Umbilical cord (tissue), 2 donors: Measurements from ENCODE around the gene CAB39L. TPM values are rescaled to one million over a fixed set of nuclear protein-coding genes. Genes with fewer than 3 reads are reported as not detected.

Experiments
- DNase-seq: peaks from one replicate; pipeline ENCODE4 v3.0.0-alpha.2; 2015; ENCODE audit warnings: low spot score
- total RNA-seq: library from RNA; depleted of rRNA; stranded (reverse); fragments of >200 nt; gene quantifications from one replicate; pipeline ENCODE4 v1.2.3, GENCODE V29; 2014; ENCODE audit warnings: low replicate concordance; ENCODE audit not compliant: insufficient read depth

Gene CAB39L
- total RNA-seq, 1 donor from 2014 or later: 8.2 TPM

DNA sequence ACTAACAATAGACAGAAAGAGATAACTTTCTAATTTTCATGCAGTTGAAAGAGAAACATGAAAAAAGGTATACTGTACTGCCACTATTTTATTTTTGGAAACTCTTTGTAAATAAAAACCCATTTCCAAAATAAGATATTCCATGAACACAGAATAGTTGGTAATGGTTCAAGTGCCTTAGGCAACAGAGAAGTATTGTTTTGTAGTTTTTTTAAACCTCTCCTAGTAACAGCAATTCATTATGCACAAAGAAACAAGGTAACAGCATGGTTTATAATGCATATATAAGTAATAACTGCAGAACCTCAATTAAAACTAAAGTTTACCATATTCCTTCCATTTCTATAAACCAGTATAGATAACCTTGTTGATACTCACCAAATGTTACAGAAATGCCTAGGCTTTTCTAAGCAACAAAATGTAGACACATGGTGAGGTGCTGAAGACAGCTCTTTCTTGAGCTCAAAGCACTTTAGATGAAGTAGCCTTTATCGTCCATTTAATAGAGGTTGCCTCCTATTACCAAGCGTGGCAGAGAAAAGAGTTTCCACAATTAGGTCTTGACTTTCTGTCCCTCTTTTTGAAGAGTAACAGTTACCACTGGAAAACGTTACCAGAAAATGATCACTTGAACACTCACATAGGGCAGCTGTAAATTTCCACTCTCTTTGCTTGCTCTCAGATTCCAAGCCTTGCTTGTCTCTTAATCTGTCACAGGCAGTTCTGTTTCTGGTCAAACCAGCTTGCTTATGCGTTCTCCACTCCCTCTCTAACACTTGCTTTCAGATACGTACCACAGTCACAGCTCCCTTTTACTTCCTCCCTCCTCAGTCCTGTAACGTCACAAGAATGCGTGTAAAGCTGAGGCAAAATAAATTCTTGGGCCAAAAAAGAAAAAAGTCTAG lies 42.9 kb downstream of the CAB39L start:
- peak; percentile 91 for DNase-seq

DNA sequence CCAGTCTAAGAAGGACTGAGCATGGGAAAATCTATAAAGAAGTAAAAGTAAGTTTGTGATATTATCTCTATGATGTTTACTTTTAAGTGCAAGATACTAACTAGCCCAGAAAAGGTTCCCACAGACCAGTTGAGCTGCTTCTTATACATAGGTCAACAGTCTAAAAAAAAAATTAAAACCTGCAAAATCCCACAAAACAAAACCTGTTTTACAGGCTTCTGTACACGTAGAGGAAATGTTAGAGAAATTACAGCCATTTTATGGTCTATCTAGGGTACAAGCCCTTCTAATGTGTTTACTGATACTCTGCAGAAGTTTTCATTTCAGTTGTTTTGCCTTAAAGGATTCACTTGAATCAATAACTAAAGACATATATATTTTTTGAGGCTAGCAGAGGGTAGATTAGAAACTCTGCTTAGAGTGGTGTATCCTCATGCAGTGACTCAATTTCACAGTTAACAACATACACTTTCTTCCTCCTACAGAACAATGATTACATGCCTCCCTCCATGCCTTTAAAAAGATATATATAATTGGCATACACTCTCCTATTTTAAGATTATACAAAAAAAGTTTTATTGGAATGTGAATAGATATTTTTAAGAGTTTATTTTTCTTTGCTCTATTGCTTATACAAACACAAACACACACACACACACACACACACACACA lies 43.9 kb downstream of the CAB39L start:
- DNase-seq: peak; percentile 56

DNA sequence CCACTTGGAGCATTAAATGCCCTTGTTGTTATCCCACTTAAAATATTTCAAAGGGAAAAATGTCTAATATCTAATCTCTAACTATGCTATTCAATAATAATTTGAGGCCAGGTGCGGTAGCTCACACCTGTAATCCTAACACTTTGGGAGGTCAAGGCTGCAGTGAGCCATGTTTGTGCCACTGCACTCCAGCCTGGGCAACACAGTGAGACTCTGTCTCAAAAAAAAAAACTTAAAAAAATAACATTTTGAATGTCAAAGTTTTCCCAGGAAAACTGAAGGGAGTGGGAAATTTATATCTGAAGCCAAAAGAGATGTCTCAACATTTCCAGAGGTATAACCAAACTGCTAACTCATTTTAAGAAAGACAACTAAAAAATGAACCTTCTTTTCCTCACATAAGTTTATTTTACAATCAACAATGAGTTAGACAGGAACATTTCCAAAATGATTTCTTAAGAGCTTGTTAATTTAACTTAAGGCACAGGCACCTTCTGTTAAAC lies 47.9 kb downstream of the CAB39L start:
- no peak for DNase-seq

DNA sequence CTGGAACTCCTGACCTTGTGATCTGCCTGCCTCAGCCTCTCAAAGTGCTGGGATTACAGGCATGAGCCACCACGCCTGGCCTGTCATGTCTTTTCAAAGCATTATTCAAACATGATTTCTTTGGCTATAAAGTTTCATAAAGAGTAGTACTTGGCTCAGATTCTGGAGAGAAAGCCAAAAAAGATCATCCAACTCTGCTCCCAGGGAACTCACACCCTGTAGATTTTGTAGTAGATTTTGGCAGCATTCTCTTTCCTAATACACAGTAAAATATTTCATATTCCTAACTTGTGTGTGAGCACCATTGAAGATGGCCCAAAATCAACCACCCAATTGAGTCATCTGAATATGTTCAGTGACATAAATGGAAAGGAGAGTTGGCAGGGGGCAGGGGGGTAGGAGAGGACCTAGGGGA lies 48.4 kb downstream of the CAB39L start:
- peak; percentile 20 for DNase-seq

DNA sequence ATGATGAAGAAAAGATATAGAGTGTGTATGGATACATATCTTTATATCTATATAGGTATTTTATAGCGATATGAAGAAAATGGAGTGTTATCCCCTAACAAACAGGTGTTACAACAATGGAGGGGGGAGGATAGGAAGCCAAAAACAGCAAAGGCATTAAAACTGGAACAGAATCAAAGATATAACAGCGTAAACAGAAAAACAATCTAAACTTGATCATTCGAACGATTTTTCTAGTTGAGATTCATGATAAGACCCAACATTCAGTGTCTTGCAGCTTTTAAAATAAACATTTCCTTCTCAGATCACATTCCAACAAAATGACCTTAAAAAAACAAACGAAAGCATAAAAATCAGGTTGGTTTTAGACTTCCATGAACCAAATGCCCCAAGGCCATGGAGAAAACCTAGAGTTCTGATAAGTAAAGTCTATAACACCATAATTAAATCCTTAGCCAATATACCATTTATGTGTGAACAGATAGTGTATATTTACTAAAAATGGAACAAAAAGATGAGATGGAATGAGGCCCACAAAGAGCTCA lies 55.7 kb downstream of the CAB39L start:
- no peak for DNase-seq

DNA sequence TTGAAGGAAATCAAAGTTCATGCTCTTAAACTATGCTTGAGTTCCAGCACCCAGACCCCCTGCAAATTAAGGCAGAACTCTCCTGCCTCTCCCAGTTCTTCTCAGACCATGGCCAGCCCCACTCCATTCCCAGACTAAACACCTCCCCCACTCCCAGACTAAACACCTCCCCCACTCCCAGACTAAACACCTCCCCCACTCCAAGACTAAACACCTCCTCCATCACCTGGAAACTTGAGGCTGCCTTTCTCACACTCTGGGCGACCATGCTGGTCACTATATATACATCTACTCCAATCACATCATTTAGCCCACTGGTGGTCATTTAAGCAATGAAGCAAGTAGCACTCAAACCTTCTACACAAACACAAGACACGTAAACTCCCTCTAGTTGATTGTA lies 57.2 kb downstream of the CAB39L start:
- DNase-seq: no peak

DNA sequence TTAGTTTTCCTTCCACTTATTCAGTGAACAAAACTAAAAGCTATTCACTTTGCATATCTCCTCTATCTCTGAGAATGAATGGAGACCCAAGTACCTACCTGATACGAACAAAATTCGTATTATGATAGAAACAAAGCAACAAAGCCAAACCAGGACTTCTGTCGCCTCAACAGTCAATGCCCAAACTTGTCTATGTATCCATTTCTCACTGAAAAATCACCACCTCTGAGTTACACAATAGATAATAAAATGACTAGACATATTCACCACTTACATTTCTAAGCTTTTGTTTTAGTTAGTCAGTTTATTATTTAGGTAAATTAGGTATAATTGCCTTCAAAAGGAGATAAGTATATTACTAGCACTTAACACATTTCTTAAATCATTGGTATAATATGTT lies 67.7 kb downstream of the CAB39L start:
- DNase-seq: no peak

DNA sequence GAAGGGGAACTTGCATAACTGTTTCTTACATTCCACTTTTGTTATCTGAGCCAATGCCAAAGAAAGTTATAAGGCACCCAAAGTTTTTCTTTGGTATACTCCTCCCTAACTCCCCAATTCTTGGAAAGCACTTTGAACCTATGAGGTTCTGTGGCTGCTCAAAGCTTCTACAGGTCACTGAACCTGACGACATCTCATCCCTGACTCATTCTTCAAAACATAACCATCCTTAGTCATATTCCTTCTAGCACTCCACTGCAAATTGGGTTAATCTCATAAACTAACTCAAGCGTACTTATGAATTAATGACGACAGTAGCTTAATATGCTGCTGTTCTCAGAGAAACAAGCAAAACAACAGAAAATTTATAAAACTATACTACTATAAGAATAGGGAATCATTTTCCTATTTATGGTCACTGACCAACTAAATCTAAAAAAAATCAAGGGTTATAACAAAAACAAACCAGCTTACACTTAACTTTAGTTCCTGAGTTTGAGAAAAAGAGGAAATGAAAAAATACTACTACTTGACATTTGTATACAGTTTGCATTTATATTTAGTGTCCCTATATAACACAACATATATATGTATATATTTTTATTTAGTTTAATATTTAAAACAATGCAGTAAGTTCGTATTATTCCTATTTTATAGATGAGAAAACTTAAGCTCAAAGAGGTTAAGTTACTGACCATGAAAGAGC lies 69.1 kb downstream of the CAB39L start:
- no peak for DNase-seq

DNA sequence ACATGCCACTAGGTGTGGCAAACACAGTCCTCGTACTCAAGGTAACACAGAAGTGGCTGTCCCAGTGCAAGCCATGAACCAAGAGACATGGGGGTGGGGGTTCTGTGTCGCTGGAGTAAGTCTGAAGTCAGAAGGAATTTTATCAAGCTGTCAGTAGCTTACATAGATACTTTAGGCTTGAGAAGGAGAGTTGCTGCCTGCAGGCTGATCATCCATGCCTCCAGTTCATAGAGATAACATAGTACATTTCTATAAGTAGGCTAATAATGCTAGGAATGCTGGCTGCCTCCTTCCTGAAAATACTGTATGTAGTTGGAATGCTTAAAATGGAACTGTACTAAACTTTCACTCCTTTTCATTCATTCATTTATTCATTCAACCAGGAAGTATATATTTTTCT lies 70.1 kb downstream of the CAB39L start:
- DNase-seq: peak; percentile 77

DNA sequence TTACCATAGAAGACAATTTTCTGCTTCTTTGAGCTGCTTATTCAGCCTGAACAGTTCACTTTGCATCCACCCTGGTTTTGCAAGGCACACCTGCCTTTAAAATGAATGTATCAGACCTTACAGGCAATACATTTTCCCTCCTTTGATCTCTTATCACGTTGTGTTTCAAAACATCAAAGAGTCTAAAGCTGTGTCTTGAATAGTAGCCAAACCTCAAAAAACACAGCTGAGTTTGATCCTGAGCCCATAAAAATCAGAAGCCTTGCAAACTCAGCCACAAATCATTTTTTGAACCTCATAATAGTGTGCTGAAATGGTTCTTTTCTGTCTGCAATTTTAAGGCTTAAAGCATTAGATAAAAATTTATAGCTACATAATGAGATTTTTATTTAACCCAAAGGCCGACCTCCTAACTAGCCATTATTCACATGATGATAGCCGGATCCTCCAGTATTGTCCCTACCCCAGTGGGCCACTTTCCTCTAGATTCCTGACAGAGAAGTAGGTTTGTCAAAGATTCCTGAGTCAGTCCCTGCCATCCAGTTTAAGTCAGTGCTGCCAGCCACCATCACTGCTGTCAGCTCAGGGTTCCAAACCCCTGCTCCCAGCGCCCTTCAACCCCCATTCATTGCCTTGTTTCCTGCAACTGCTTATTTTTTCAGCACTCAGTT lies 71.8 kb downstream of the CAB39L start:
- DNase-seq: peak; percentile 80

DNA sequence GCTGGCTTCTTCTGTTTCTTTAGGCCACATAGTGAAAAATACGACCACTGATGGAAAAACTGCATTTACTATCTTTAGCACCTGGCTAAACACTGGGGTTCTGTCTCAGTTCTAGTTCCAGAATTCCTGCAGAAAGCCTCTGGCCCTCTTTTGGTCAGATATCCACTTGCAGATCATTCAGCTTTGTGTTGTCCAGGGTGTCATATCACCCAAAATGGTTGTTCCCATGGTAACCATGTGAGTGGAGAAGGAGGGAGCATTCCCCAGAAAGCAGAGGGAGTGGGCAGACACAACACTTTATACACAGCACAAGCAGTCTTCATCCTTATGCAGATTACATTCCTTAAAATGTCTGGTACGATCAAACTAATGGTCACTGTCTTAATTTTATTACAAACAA lies 73.5 kb downstream of the CAB39L start:
- no peak for DNase-seq

DNA sequence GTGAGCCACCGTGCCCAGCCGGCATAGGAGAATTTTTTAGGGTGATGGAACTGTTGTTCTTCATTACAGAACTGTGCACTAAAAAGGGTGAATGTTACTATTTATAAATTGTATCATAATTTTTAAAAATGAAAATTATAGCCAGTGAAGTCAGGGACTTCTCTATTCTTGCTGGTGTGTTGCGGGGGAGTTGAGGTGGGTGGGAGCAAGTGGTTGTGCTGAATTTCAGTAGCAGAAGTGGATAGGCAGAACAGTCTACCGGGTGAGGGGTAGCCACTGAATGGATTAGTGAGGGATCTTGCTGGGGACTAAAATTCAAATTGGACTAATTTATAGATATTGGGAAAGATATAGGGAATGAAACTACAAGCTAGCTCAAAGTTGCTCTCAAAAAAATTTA lies 74.0 kb downstream of the CAB39L start:
- DNase-seq: no peak

DNA sequence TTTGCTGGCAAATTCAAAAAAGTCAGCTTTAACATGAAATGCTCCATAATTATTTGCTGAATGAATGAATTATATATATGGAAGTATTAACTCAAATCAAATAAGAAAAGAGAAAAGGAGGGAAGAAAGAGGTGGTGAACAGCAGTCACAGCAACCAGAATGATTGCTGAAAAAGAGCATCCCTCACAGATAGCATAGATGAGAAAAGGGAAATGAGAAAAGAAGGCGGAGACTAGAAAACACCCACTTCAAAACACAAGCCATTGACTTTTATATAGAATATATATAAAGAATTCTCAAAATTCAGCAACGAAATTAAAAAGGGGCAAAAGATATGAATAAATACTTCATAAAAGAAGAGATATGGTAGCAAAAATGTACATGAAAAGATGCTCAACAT lies 75.2 kb downstream of the CAB39L start:
- no peak for DNase-seq

DNA sequence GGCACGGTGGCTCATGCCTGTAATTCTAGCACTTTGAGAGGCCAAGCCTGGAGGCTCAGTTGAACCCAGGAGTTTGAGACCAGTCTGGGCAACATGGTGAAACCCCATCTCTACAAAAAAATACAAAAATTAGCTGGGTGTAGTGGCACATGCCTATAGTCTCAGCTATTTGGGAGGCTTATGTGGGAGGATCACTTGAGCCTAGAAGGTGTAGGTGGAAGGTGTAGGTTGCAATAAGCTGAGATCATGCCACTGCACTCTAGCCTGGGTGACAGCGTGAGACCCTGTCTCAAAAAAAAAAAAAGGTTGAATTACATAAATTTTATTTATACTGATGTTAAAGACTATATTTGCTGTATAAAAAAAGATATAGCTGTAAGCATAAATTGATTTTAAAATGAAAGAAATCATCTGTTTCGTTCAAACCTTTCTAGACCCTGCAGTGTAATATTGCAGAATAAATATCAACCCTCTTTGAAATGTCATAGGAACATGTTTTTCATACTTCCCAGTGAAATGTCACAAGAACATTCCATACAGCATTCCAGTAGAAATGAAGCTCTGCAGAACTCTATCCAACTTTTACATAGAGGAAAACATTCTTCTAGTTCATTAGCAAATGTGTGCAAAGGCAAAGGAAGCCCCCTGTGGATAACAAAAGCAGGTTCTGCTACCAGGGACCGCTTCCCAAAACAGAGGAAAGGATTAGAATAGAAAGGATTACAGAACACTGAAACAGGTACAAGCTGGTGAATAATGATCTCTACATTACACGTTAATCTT lies 76.0 kb downstream of the CAB39L start:
- DNase-seq: peak; percentile 27

DNA sequence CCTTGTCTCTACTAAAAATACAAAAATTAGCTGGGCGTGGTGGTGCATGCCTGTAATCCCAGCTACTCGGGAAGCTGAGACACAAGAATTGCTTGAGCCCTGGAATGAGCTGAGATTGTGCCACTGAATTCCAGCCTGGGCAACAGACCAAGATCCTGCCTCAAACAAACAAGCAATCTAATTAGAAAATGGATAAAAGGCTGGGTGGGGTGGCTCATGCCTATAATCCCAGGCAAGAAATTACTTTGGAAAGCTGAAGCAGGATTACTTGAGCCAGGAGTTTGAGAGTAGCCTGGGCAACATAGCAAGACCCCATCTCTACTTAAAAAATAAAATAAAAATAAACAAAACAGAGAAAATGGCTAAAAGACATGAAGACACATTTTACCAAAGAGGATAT lies 77.0 kb downstream of the CAB39L start:
- no peak for DNase-seq

DNA sequence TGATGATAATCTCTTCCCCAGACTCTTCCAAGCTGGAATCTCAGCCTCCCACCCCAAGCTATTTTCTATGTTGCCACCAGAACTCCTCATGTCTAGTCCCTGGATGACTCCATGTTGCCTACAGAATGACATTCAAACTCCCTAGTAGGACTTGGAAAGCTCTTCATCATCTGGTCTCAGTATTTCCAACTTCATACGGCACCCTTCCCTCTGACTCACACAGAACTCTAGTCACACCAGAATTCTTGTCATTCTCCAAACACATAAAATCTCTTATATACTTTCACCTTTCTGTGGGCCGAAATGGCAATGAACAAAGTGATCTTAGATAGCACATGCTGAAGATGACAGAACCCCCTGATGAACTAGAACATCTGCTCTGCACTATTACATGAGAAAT lies 86.2 kb downstream of the CAB39L start:
- DNase-seq: no peak

DNA sequence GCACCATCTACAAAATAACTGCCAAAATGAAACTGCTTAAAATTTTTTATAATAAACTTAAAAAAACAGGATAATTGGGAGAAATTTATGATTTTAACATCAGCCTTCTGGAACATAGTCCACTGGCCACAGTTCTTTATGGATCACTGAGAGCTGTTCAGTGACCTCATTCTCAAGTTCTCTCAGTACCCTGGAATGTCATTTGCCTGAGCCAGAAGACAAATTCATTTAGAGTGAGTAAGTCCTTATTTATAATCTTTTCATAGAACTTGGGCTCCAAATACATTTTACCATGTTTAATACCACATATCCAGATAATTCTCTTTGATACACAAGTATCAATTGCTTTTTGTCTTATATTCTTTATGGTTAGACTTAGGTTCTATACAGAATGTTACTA lies 87.6 kb downstream of the CAB39L start:
- no peak for DNase-seq

DNA sequence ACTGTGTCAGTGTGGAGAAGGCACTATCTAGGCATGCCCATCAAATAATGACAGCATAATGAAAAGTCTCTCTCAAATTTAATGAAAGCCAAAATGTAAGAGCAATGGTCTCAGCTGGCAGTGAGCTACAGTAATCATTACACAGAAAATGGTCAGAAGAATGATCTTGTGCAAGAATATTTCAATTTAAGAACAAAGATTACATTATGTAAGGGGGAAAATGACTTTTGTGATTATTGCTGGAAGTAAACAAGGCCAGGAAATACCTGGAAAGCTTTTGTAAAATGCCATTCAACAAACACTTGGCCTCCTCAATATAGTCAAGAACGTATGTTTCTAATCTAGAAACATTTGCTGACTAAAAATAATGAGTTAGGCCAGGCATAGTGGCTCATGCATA lies 89.1 kb downstream of the CAB39L start:
- no peak for DNase-seq

DNA sequence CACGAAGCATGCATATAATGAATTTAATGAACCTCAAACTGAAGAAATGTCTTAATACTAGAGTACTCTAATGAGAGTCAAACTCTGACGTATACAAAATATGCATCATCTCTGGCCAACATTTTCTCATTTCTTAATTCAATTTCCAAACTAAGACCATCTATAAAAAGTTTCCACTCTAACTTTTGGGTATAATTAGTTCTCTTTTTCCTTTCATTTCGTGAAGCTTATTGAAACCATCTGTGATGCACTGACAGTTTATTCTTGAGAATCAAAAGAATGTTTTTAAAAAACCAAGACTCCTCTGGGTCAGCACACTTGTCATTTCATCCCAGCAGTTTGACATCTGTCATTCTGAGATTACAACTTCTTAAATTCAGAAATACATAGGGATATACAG lies 90.0 kb downstream of the CAB39L start:
- no peak for DNase-seq

DNA sequence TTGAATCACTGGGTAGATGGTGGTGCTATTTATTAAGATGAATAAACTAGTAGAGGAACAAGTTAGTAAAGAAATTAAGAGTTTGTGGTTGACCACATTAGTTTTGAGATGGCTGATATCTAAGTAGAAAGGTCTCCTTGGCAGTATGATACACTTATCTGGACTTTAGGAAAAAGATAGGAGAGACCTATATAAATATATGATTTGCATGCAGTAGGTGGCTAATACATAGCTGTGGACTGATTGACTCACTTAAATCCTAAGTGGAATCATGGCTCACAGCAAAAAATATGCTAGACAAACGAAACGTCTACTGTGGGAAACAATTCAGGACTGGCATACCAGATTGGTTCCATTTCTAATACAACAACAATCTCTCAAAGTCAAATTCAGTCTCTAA lies 92.0 kb downstream of the CAB39L start:
- DNase-seq: no peak

DNA sequence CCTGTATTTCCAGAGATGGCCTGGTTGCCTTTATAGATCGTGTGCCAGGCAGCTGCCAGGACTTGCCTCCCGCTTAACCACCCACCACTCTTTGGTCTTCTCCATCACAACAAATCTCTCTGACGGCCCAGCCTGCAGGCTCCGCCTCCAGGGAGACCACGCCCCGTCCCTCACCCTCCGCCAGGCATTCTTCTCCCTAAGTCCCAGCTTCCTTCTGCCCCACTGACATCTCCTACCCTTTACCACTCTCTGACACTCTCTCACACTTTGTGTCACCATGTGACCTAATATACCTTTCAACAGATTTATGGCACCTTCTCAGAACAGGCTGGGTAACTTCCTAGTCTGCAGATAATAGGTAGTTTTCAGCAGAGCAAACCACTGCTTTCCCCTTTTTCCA lies 95.1 kb downstream of the CAB39L start:
- no peak for DNase-seq
